OCI-LY7 (cell line): Measurements from ENCODE around the gene SPATA45. TPM values are rescaled to one million over a fixed set of nuclear protein-coding genes. Genes with fewer than 3 reads are reported as not detected.
"Not testable (repeated sequence)": the region's sequence is repeated elsewhere in the genome, so short reads cannot be mapped to it uniquely, and the experiment has no call there.

Experiments used
- BruUV-seq: library from RNA; stranded (reverse); fragments of 400-500 nt; replicated peaks from 2 replicates; lab custom pipeline; 2021; lab: Mats Ljungman, UMichigan
- CTCF ChIA-PET: fragments of 300-600 bp; sonication (Branson Sonifier 250); formaldehyde crosslinking; loops from one replicate; lab custom pipeline; 2022; ENCODE audit warnings: antibody characterized with exemption; ENCODE audit not compliant: unreplicated experiment; lab: Charles Lee
- POLR2A ChIA-PET: fragments of 300-600 bp; sonication (Branson Sonifier 250); formaldehyde crosslinking; loops from one replicate; lab custom pipeline; 2022; ENCODE audit warnings: antibody characterized with exemption; lab: Charles Lee
- DNase-seq: peaks from one replicate; pipeline ENCODE4 v3.0.0-alpha.2; 2015; ENCODE audit warnings: low spot score
- H2AFZ ChIP-seq: fragments of 200-600 bp; sonication (generic), shearing (Covaris generic); 2 replicates; pipeline ENCODE4 v1.6.1; 2014; ENCODE audit warnings: mild to moderate bottlenecking, antibody characterized with exemption, low read length, moderate library complexity
- H3K27ac ChIP-seq: fragments of 200-600 bp; sonication (generic); 2 replicates; pipeline ENCODE4 v1.5.1; 2014; ENCODE audit warnings: mixed run types, low read depth, mild to moderate bottlenecking, moderate library complexity, low read length, inconsistent platforms; ENCODE audit not compliant: poor library complexity, severe bottlenecking
- H3K36me3 ChIP-seq: fragments of 200-600 bp; sonication (generic); 2 replicates; pipeline ENCODE4 v1.6.1; 2014; ENCODE audit warnings: mild to moderate bottlenecking, antibody characterized with exemption, low read length, moderate library complexity, mixed read lengths; ENCODE audit not compliant: insufficient read depth
- H3K4me1 ChIP-seq: fragments of 200-600 bp; sonication (generic); 2 replicates; pipeline ENCODE4 v1.5.1; 2014; ENCODE audit warnings: mild to moderate bottlenecking, low read length; ENCODE audit not compliant: insufficient read depth, poor library complexity, severe bottlenecking
- H3K4me2 ChIP-seq: fragments of 200-600 bp; sonication (generic); 2 replicates; pipeline ENCODE4 v1.6.1; 2014; ENCODE audit warnings: mild to moderate bottlenecking, low read length
- H3K4me3 ChIP-seq: fragments of 200-600 bp; sonication (generic); 2 replicates; pipeline ENCODE4 v1.5.1; 2014; ENCODE audit warnings: mild to moderate bottlenecking, low read depth, low read length; ENCODE audit not compliant: poor library complexity, severe bottlenecking
- H3K79me2 ChIP-seq: fragments of 200-600 bp; sonication (generic); 2 replicates; pipeline ENCODE4 v1.6.1; 2016; ENCODE audit warnings: low read depth, mild to moderate bottlenecking, low read length, moderate library complexity, mixed read lengths; ENCODE audit not compliant: insufficient read depth
- H3K9me2 ChIP-seq: fragments of 200-600 bp; sonication (generic); 2 replicates; pipeline ENCODE4 v1.6.1; 2016; ENCODE audit warnings: mild to moderate bottlenecking, low read length, mixed read lengths; ENCODE audit not compliant: insufficient read depth
- H3K9me3 ChIP-seq: fragments of 200-600 bp; sonication (generic); 2 replicates; pipeline ENCODE4 v1.6.1; 2014; ENCODE audit warnings: mild to moderate bottlenecking, mixed run types, low read length, mixed read lengths
- H4K20me1 ChIP-seq: fragments of 200-600 bp; sonication (generic); 2 replicates; pipeline ENCODE4 v1.6.1; 2014; ENCODE audit warnings: mild to moderate bottlenecking, antibody characterized with exemption, low read length, moderate library complexity, mixed read lengths; ENCODE audit not compliant: insufficient read depth
- CTCF ChIP-seq: fragments of 200-600 bp; sonication (generic); conservative IDR thresholded peaks from 2 replicates; pipeline ENCODE4 v1.5.1; 2014; ENCODE audit warnings: mild to moderate bottlenecking, antibody characterized with exemption, low read length, moderate library complexity, mixed read lengths
- EZH2phosphoT487 ChIP-seq: fragments of 200-600 bp; sonication (generic); IDR thresholded peaks from 2 replicates; pipeline ENCODE4 v1.6.1; 2018; ENCODE audit warnings: low read depth, borderline replicate concordance, mild to moderate bottlenecking, mixed run types, antibody characterized with exemption, low read length, moderate library complexity, mixed read lengths
- intact Hi-C: fragments of 100-400 bp; cut with micrococcal nuclease; formaldehyde crosslinking; loops from one replicate; pipeline ENCODE4 v1.10.0; 2022; ENCODE audit not compliant: unreplicated experiment
- total RNA-seq, 2 experiments: library from RNA; depleted of rRNA in 1 of 2; stranded (reverse); fragments of >200 nt in 1 of 2; shearing (Covaris generic) in 1 of 2; gene quantifications; 2 replicates each; pipeline ENCODE4 v1.2.3, GENCODE V29; 2014 to 2022

SPATA45 gene
- total RNA-seq, 2 experiments from 2014 or later, result 0.74 to 0.82 TPM

GRCh38 chr1:212856755-212857154, 9.3 kb upstream of the SPATA45 start:
- TSS peak; percentile 71 for BruUV-seq
- TF ChIP-seq EZH2phosphoT487, result no peak
- no peak for TF ChIP-seq CTCF

GRCh38 chr1:212853658-212854057, 6.2 kb upstream of the SPATA45 start:
- TF ChIP-seq EZH2phosphoT487 (no peak), CTCF (no peak)
- no TSS peak for BruUV-seq
- CTCF ChIA-PET, result no interaction called here
- no peak for DNase-seq
- H3K4me3 ChIP-seq, result no peak overlapping the region
- H4K20me1 ChIP-seq, result no peaks in the 10 kb centered on the region
- H3K4me1 ChIP-seq, result peaks cover 11% of the 10 kb centered on the region
- peaks cover 3% of the 10 kb centered on the region; the same call in 1 of the 2 replicates for H3K36me3 ChIP-seq
- no peak overlapping the region for H2AFZ ChIP-seq
- no peaks in the 10 kb centered on the region for H3K9me3 ChIP-seq
- intact Hi-C loops, result loop anchor here (10.0 kb wide), 1 partner anchor 1179 kb away; the partner anchor contains the start of gene NEK2
- POLR2A ChIA-PET, result no interaction called here
- H3K4me2 ChIP-seq, result no peak overlapping the region
- no peak overlapping the region for H3K27ac ChIP-seq
- H3K9me2 ChIP-seq, result no peaks in the 10 kb centered on the region
- H3K79me2 ChIP-seq, result peaks cover 17% of the 10 kb centered on the region; the same call in 1 of the 2 replicates

More at GRCh38 chr1:212856755-212857154, 9.3 kb upstream of the SPATA45 start:
- Histone ChIP-seq H3K9me2 (no peaks in the 10 kb centered on the region), H3K27ac (no peak overlapping the region), H3K4me2 (peak overlapping the region; percentile 81), H3K4me1 (peaks cover 30% of the 10 kb centered on the region), H3K79me2 (peaks cover 47% of the 10 kb centered on the region), H3K36me3 (peaks cover 20% of the 10 kb centered on the region), H3K4me3 (peak overlapping the region; percentile 80), H2AFZ (no peak overlapping the region), H3K9me3 (no peaks in the 10 kb centered on the region), H4K20me1 (no peaks in the 10 kb centered on the region)
- ChIA-PET CTCF (interaction anchor here (0.6 kb wide), 1 partner anchor 192 kb away, joined by 3 read pairs; no protein-coding TSS in a partner anchor), POLR2A (interaction anchor here (0.5 to 1.7 kb wide), 6 partner anchors 9 to 793 kb away, joined by 3 to 8 read pairs (median 4); no protein-coding TSS in a partner anchor)
- DNase-seq, result no peak
- intact Hi-C loops, result loop anchor here (5.0 to 10.0 kb wide), 2 partner anchors 39 to 1182 kb away; partner anchors contain the start of gene NEK2

GRCh38 chr1:212852105-212852688, 4.7 kb upstream of the SPATA45 start:
- H3K27ac ChIP-seq, result no peak overlapping the region
- CTCF ChIA-PET, result no interaction called here
- POLR2A ChIA-PET, result no interaction called here
- no peak for DNase-seq
- H2AFZ ChIP-seq, result no peak overlapping the region
- H3K4me3 ChIP-seq, result no peak overlapping the region
- H3K4me2 ChIP-seq, result no peak overlapping the region
- no peaks in the 10 kb centered on the region for H3K9me3 ChIP-seq
- H3K4me1 ChIP-seq, result peaks cover 10% of the 10 kb centered on the region
- intact Hi-C loops, result loop anchor here (10.0 kb wide), 1 partner anchor 1177 kb away; the partner anchor contains the start of gene NEK2
- H4K20me1 ChIP-seq, result no peaks in the 10 kb centered on the region
- H3K9me2 ChIP-seq, result no peaks in the 10 kb centered on the region
- peaks cover 8% of the 10 kb centered on the region; the same call in 1 of the 2 replicates for H3K79me2 ChIP-seq
- TF ChIP-seq EZH2phosphoT487 (no peak), CTCF (no peak)
- peaks cover 3% of the 10 kb centered on the region; the same call in 1 of the 2 replicates for H3K36me3 ChIP-seq
- BruUV-seq, result no TSS peak

GRCh38 chr1:212844521-212844920, 2.9 kb downstream of the SPATA45 start:
- H4K20me1 ChIP-seq, BruUV-seq, POLR2A ChIA-PET, intact Hi-C loops, CTCF ChIA-PET, H3K27ac ChIP-seq, H3K36me3 ChIP-seq, H2AFZ ChIP-seq, H3K4me1 ChIP-seq, DNase-seq, H3K9me3 ChIP-seq, H3K4me3 ChIP-seq, H3K4me2 ChIP-seq, H3K9me2 ChIP-seq, H3K79me2 ChIP-seq: not testable (repeated sequence)
